ENCODE data around the gene CC2D1A.

Gene CC2D1A

DNA sequence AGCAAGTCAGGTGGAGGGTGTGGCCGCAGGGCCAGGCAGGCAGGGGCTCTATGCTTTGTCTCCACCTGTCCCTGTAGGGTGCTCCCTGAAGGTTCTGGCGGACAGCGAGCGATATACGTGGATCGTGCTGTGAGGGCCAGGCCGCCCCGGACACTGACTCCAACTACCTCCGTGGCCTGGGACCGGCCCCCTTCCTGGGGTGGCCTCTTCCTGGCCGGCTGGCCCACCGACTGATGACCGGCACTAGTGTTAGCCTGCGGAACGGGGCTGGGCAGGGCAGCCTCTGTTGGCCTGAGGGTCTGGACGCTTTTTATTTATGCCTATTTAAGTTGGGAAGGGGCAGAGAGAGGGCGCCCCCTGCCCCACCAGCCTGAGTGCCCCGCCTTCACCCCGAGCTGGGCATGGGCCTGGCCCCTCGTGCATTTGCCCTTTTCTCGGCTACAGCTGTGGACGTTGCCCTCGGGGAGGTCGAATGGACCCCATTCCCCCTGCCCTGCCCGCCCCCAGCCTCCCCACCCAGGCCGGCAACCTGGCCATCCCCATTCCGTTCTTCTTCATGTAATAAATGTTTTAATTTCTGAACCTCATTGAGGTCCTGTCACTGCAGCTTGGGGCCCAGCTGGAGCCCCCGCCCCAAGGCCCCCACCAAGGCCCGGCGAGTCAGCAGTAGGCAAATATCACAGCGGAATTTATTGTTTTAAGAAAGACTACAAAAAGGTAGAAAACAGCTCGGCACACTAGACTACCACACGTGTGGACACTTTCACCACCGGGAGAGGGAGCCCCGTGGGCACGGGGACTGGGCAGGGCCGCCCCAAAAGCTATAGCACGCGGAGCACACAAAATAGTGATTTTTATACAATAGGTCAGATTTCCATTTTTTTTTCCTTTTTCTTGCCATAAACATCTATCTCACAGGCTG lies 55.1 kb downstream of the CC2D1A start:
- H3K4me1 Mint-ChIP-seq: peaks cover 4% of the 10 kb centered on the region
- TF ChIP-seq, protein P1, sequence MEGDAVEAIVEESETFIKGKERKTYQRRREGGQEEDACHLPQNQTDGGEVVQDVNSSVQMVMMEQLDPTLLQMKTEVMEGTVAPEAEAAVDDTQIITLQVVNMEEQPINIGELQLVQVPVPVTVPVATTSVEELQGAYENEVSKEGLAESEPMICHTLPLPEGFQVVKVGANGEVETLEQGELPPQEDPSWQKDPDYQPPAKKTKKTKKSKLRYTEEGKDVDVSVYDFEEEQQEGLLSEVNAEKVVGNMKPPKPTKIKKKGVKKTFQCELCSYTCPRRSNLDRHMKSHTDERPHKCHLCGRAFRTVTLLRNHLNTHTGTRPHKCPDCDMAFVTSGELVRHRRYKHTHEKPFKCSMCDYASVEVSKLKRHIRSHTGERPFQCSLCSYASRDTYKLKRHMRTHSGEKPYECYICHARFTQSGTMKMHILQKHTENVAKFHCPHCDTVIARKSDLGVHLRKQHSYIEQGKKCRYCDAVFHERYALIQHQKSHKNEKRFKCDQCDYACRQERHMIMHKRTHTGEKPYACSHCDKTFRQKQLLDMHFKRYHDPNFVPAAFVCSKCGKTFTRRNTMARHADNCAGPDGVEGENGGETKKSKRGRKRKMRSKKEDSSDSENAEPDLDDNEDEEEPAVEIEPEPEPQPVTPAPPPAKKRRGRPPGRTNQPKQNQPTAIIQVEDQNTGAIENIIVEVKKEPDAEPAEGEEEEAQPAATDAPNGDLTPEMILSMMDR (IDR thresholded peaks at IDR 0.05; ENCODE audit: unreplicated experiment in 3 of 3): no peak
- no peaks in the 10 kb centered on the region for H3K9me3 Mint-ChIP-seq
- no peaks in the 10 kb centered on the region for H3K27me3 Mint-ChIP-seq (ENCODE audit: low read depth)
- peak overlapping the region in 1 of 3 experiments; percentile 49 for H3K27ac Mint-ChIP-seq
- peaks cover 32% of the 10 kb centered on the region for H3K36me3 Mint-ChIP-seq (ENCODE audit: low read depth)
- H3K4me3 Mint-ChIP-seq: no peak overlapping the region

DNA sequence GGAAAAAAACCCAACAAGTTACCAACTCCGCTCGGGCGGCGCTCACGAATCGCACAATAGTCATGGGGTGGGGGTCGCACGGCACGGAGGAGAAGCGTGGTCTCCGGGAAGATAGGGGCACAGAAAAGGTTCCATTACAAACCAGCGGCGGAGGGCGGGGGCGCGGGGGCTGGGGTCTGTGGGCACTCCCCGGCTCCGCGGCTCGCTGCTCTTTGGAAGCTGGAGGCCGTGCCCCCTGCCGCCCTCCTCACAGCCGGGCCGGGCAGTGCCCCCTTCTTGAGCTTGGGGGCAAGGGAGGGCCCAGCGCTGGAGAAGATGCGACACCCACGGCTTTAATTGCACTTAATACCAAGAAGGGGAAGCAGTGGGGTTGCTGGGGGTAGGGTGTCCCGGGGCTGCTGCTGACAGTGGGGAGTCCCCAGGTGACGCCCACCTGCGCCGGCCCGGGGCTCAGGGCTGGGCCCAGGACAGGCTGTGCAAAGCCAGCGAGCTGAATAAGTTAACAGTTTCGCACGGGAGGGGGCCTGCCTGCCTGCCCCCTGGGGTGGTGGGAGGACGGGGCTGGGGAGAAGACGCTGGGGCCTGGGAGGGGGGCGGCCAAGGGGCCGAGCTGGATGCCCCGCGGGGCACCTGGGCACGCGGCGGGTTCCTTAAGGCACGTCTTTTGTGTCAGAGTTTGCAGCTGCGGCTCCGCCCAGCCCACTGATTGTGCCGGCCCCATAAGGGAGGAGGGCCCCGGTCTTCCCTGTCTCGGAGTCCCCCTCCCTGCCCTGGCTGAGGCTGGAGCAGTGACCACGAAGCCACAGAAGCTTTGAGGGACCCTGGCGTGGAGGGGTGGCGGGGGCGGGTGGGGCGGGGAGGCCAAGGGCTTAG lies 56.1 kb downstream of the CC2D1A start:
- no peaks in the 10 kb centered on the region for H3K9me3 Mint-ChIP-seq
- no peaks in the 10 kb centered on the region for H3K27me3 Mint-ChIP-seq (ENCODE audit: low read depth)
- H3K36me3 Mint-ChIP-seq (ENCODE audit: low read depth): peaks cover 30% of the 10 kb centered on the region
- H3K4me1 Mint-ChIP-seq: peaks cover 4% of the 10 kb centered on the region
- TF ChIP-seq, protein P1 (IDR thresholded peaks at IDR 0.05; ENCODE audit: unreplicated experiment in 3 of 3): no peak
- no peak overlapping the region for H3K27ac Mint-ChIP-seq
- no peak overlapping the region for H3K4me3 Mint-ChIP-seq

DNA sequence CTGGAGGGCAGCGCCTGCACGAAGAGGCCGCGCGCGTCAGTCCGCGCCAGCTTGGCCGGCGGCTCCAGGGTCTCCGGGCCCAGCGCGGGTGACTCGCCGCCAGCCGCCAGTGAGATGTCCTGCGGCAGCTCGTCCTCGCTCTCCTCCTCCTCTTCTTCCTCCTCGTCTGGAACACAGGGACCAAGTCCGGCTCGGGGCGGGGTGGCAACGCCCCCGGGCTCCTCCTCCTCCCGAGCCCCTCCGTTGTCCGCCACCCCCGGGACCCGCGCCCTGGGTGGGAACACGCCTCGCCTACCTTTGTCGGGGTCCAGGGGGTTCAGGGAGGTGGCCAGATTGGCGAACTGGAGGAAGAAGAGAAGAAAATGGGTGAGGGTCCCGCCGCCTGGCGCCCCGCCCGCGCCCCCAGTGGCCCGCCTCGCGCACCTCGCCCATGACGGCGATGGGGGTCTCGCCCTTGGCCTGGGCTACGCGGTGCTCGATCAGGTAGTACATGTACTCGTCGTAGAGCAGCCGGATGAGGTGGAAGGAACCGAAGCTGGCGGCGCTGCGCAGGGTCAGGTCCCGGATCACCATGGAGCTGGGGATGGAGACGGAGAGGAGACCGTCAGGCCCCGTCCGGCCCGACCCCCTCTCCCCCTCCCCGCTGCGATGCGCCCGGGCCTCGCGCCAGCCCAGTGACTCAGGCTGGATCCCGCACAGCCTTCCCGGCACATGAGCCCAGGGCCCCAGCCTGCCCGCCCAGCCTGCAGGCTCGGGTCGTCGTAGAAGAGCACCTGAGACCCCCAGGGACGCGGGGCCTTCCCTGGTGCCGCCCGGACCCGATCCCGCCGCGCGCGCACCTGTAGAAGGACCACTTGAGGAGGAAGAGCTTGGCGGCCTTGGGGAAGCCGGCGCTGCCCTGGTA lies 57.0 kb downstream of the CC2D1A start:
- Mint-ChIP-seq H3K36me3 (ENCODE audit: low read depth) (peaks cover 29% of the 10 kb centered on the region), H3K27ac (no peak overlapping the region), H3K27me3 (ENCODE audit: low read depth) (no peaks in the 10 kb centered on the region), H3K9me3 (no peaks in the 10 kb centered on the region), H3K4me1 (peaks cover 4% of the 10 kb centered on the region), H3K4me3 (no peak overlapping the region)
- TF ChIP-seq, protein P1 (IDR thresholded peaks at IDR 0.05; ENCODE audit: unreplicated experiment in 3 of 3): no peak

DNA sequence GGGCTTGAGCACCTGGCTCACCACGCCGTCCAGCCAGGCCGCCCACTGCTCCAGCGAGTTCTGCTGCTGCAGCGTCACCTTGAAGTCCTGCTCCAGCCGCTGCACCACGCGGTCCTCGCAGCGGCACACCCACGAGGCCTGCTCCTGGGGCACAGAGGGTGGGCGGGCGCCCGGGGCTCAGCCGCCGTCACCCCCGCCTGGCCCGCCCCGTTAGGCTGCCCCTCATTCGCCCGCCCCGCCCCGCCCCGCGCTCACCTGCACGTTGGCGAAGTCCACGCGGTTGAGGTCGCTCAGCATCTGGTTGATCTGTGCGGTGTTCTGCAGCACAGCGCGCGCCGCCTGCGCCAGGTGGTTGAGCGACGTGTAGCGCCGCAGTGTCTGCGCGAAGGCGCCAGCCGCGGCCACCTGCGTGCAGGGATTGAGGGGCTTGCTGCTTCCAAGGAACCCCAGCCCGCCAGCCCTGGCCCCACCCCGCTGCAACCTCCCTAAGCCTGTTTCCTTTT lies 57.7 kb downstream of the CC2D1A start:
- Mint-ChIP-seq H3K27me3 (ENCODE audit: low read depth) (no peaks in the 10 kb centered on the region), H3K4me3 (no peak overlapping the region), H3K9me3 (no peaks in the 10 kb centered on the region), H3K4me1 (peaks cover 4% of the 10 kb centered on the region), H3K27ac (no peak overlapping the region), H3K36me3 (ENCODE audit: low read depth) (peaks cover 22% of the 10 kb centered on the region)
- TF ChIP-seq, protein P1 (IDR thresholded peaks at IDR 0.05; ENCODE audit: unreplicated experiment in 3 of 3): no peak

DNA sequence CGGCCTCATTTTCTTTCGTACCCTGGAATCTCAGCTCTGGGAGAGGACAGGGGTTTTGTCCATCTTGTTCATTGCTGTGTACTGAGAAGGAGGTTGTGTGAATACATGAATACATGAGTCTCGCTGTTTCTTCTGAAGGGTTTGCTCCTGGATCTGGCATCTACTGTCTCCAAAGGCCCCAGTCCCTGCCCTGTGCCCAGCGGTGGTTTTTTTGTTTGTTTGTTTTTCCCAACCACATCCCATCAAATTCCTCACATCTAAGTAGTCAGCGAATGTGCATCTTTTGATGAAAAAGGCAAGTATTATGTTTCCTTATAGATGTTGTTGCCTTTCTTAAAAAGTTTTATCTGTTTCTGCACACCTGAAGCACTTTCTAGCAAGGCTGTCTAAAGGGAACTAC lies 58.8 kb downstream of the CC2D1A start:
- TF ChIP-seq, protein P1 (IDR thresholded peaks at IDR 0.05; ENCODE audit: unreplicated experiment in 3 of 3): no peak
- peaks cover 4% of the 10 kb centered on the region for H3K4me1 Mint-ChIP-seq
- no peaks in the 10 kb centered on the region for H3K27me3 Mint-ChIP-seq (ENCODE audit: low read depth)
- H3K27ac Mint-ChIP-seq: peak overlapping the region in 1 of 3 experiments; percentile 45
- H3K4me3 Mint-ChIP-seq: no peak overlapping the region
- peaks cover 30% of the 10 kb centered on the region for H3K36me3 Mint-ChIP-seq (ENCODE audit: low read depth)
- no peaks in the 10 kb centered on the region for H3K9me3 Mint-ChIP-seq

Data from nephron (organoid).